ENCODE measurements around the gene MT3. TPM values are rescaled to one million over a fixed set of nuclear protein-coding genes. Genes with fewer than 3 reads are reported as not detected.
"Not testable (repeated sequence)": the region's sequence is repeated elsewhere in the genome, so short reads cannot be mapped to it uniquely, and the experiment has no call there.

Gene MT3
- polyA plus RNA-seq, 1 donor = 8.7 TPM

DNA sequence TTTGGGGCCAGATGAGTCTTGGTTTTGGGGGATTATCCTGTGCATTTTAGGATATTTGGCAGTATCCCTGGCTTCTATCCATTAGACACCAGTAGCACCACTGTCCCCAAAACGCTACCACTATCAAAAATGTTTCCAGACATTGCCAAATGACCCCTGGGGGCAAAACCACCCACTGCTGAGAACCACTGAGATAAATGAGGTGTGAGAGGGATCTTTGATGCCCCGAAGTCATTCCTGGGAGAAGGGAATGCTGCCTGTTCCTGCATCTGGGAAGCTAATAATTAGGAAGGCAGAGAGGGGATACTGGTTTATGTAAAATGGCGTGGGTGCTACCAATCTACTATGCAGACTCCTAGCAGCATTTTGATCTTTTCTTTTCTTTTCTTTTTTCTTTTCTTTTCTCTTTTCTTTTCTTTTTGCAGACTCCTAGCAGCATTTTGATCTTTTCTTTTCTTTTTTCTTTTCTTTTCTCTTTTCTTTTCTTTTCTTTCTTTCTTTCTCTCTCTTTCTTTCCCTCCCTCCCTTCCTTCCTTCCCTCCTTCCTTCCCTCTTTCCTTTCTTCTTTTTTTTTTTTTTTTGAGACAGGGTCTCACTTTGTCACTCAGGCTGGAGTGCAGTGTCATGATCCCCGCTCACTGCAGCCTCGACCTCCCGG is 8.8 kb upstream of the MT3 start:
- no peak for DNase-seq

DNA sequence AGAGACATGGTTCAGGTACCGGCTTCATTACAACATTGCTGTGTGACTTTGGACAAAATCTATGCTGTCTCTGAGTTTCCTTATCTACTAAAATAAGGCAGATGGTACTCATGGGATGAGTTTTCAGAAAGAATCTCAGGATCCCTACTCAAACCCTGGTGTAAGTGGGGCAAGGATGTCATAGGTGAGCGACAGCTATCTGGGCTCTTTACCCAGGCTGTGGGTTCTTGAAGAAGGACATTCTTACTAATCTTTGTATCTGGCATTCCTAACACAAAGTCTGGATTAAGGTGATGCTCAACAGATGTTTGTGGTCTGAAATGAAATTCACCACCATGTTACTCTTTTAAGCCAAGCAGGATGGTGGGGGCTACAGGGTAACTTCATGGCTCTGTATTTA is 6.4 kb upstream of the MT3 start:
- not testable (repeated sequence) for DNase-seq

DNA sequence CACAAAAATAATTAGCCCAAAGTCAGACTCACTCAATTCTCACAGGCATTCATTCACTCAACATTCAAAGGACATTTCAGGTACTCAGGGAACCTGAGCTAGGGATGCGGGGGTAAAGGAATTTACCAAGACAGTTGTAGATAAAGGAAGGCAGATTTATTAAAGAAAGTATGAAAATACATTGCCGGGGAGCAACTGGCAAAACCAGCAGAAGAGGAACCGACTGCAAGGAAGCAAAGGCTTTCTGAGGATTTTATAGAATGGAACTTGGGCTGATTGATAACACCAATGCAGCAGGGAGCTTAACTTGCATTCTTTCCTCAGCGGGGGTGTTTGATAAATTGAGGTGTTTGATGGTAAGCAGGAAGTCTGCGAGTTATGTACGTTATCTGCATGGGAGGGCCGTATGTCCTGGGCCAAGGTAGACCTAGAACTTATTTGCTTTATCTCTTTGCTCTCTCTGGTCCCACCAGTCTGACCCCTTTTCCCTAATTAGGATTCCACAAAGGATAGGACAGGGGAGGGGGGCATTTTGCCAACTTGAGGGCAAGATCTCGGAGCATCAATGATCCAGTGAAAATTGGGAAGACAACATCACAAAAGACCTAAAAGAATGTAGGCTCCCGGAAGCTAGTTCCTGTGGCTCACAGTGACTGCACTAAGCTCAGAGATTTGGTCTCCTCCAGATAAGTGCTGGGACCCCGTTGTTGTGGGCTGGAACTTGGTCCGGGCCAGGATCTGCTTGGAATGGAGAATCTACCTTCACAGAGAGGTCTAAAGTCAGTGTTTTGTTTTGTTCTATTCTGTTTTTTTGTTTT is 5.8 kb upstream of the MT3 start:
- no peak for DNase-seq

DNA sequence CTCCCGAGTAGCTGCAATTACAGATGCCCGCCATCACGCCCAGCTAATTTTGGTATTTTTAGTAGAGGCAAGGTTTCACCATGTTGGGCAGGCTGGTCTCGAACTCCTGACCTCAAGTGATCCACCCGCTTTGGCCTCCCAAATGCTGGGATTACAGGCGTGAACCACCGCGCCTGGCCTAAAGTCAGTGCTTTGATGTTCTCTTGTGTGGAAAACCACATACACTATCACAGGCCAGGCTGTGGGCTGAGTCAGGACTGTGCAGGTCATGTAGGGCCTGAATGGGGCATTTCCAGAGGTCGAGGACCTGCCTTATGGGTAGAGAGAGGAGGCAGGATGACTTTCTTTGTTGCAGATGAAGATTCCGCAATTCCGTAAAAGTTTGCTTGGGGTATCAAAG is 5.1 kb upstream of the MT3 start:
- no peak for DNase-seq

DNA sequence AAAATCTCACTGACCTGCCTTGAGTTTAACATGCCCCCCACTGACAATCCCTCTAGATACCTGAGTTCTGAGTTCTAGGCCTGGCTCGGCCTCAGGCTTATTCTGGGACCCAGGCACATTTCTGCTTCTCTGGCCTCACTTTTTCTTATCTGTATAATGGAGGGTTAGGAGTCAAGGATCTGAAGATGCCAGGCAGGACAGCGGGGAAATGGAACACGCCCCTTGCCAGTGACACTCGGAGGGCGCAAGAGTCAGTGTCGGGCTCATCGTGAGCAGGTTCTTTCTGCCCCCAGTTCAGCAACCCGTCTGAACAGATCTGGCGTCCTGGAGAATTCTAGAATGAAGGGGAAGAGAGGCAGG is 567 bp upstream of the MT3 start:
- DNase-seq = no peak

DNA sequence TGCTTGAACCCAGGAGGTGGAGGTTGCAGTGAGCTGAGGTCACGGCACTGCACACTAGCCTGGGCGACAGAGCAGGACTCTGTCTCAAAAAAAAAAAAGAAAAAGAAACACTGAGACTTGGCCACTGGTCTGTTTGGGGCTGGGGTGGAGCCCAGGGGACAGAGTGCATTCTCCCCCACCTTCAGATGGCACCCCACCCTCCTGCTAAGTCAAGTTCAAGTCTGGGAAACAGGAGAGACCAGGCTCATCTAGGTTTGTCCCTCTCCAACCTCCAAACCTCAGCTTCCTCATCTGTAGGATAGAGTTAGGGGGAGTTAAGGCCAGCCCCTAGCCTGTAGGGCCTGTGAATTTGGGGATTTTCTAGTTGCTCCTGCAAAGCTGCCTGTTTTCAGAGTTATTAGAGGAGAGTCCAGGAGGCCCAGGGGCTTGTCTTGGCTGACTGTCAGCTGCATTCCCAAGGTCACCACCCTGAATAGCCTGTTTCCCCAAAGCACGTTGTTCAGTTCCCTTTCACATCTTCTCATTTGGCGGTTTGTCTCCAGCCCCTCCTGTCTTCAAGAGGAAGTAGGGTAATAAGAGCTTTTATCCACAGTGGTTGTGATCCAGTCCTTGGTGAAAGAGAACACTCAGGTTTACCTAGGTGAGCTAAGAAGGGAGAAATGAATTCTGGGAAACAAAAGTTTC is 2.2 kb downstream of the MT3 start:
- DNase-seq = no peak

DNA sequence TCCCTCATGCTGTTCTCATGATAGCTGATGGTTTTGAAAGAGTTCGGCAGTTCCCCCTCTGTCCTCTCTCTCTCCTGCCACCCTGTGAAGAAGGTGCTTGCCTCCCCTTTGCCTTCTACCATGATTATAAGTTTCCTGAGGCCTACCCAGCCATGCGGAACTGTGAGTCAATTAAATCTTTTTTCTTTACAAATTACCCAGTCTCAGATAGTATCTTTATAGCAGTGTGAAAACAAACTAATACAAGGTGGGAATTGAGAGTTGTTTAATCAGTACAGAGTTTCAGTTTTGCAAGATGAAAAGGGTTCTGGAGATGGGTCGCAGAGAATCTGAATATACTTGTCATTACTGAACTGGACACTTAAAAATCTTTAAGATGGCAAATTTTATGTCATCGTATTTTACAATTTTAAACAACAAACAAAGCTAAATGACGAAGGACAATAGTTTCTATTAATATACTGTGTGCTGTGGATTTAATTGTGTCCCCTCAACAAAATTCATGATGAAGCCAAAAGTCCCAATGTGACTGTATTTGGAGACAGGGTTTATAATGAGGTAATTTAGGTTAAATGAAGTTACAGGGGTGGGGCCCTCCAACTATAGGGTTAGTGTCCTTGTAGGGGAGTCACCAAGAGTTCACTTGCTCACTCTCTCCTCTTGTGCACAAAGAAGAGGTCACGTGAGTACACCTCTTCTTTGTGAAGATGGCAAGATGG is 4.4 kb downstream of the MT3 start:
- DNase-seq = no peak

DNA sequence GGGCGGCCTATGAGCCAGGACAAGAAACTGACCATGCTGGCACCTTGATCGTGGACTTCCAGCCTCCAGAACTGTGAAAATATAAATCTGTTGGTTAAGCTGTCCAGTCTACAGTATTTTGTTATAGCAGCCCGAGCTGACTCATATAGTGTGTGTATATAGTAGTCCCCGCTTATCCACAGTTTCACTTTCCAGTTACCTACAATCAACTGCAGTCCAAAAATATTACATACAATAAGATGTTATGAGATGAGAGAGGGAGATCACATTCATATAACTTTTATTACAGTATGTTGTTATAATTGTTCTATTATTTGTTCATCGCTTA is 4.9 kb downstream of the MT3 start:
- DNase-seq = no peak

DNA sequence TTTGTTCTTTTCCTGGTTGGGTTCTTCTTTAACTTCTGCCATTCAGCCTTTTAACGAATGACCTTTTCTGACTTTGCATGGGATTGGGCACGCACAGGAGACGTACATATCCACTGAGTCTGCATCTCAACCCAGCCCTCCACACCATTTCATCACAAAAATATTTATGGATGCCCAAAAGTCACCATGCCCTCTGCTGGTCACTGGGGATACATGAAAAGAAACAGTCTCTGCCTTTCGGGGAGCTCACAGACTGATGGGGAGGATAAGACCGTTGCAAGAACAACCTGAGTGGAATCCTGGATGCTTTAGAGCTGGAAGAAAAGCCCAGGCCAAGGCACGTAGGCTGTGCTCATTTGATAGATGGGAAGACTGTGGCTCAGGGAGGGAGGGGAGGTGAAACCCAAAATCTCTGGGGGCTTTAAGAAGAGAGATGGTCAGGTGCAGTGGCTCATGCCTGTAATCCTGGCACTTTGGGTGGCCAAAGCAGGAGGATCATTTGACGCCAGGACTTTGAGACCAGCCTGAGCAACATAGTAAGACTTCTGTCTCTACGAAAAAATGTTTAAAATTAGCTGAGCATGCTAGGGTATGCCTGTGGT is 11.2 kb downstream of the MT3 start:
- DNase-seq = no peak

DNA sequence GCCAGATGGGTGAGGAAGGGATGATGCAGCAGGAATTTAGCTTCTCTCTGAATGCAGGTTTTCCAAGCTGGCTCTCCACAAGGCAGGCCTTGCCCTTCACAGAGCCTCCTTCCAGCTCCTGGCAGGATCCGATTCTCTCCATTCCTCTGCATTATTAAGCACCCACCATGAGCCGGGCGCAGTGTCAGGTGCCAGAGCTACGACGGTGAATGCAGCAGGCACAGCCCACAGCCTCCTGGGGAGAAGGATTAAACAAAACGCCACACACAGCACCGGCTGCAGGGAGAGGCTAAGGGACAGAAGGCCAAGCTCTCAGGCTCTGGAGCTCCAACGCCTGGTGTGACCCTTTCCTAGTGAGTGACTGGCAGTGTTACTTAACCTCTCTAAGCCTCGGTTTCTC is 12.0 kb downstream of the MT3 start:
- no peak for DNase-seq

DNA sequence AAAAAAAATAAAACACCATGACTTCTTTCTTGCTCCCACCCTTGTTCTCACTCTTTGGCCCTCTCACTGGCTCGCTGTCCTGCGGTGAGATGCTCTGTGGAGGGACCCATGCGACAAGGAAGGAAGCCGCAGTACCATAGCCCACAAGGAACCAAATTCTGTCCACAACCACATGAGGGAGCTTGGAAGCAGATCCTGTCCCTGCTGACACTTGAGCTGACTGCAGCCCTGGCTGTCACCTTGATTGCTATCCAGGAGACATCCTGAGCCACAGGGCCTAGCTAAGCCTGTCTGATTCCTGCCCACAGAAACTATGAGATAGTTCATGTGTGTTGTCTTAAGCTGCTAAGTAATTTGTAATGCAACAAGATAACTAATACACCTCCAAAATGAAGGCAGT is 14.3 kb downstream of the MT3 start:
- no peak for DNase-seq

DNA sequence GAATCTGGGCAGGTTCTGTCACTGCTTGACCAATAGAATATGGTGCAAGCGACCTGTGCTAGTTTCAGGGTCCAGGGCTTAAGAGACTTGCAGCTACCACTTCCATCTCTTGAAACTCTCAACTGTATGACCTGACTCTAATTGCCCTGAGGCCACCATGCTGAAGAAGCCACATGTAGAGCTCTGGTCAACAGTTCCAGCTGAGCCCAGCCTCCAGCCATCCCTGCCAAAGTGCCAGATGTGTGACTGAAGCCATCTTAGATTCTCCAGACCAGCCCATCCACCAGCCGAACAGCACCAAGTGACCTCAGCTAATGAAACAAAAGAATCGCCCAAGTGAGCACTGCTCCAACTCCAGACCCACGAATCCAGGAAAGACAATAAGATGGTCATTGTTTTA is 15.6 kb downstream of the MT3 start:
- no peak for DNase-seq

DNA sequence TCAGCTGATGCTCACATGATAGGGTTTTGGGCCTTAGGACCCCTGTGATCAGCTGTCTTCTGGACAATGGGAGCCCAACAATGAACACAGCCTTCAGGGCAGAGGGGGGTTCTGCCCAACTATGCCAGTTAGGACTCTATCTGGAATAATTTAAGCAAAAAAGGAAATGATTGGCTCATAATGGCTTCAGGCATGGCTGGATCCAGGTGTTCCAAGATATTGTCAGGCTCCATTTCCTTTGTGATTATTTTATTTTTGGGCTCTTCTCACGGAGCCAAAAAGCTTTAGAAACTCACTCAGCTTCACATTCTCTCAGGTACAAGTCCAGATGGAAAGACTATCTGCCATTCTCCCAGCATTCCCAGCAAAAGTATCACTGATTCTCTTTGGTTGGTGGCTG is 16.1 kb downstream of the MT3 start:
- DNase-seq = no peak

DNA sequence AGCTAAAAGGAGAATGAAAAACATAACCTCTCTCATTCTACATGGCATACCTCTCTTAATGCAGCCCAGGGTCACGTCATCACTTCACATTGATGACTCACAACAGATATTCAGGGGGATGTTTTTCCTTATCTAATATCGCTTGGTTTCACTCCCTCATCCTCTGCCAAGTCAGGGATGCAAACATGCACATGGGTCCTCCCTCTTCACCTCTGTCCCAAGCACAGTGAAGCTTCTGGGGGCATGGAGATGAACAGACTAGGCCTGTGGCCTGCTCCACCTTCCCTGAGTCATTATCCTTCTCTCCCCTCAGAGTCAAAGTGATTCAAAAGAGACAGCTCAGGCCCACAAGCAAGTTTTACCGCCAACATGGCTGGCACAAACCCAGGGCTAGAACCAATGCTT is 16.7 kb downstream of the MT3 start:
- DNase-seq = no peak

DNA sequence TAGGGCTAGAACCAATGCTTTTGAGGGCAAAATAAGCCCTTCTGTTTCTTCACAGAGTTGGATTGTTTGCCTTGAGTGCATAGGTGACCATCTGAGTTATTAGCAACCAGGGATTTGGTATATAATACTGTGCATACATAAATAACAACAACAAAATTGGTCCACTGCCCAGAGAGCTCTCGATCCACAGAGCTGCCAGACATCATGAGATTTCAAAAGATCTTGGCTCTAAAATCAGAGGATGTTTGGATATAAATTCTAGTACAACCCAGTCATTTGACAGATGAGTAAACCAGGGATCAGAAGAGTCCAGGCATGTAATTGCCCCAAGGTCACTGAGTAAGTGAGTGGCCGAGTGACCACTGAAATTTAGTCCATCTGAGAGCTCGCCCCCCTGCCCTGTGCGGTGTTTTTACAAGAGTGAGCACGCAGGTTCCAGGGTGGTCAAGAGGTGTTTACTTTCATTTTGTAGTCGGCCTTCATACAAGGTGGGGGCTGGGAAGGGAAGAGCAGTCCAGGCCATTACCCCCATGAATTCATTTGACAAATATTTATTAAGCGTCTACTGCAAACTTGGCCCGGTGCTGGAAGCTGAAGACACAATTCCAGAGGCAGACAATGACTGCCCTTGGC is 17.3 kb downstream of the MT3 start:
- DNase-seq = no peak

DNA sequence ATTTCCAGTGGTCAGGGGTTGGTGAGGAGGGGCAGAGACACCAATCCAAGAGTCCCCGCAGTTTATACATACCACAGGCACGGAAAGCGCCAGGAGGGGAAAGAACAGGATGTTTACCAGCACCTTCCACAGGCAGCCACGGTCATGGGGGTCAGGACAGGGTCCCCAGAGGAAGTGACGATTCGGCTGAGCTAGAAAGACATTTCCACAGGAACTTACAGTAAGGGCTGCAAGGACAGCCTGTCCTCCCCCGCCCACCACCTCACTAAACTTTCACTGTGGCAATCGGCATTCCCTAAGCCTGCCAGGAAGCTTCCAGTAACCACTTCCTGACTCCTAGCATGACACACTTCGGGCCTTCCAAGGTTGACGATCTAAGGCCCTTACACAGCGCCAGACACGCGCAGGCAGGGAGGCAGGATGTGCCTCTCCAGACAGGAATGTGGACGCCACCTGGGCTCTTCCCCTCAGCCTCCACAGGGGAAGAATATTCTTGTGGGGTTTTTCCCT is 17.8 kb downstream of the MT3 start:
- no peak for DNase-seq

DNA sequence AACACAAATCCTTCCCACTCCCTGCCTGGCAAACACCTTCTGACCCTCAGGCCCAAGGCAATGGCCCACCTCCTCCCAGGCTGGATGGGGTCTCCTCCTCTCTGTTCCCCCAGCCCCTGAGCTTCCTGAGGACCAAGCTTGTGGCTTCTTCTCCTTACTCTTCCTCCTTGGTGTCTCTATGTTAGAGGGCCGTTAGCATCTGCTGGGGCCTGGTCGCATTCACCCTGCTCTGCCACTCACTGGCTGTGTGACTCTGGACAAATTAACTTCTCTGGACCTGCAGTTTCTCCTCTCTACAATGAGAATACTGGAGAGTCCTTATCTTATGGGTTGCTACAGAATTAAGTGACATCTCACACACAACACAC is 18.3 kb downstream of the MT3 start:
- DNase-seq = no peak

DNA sequence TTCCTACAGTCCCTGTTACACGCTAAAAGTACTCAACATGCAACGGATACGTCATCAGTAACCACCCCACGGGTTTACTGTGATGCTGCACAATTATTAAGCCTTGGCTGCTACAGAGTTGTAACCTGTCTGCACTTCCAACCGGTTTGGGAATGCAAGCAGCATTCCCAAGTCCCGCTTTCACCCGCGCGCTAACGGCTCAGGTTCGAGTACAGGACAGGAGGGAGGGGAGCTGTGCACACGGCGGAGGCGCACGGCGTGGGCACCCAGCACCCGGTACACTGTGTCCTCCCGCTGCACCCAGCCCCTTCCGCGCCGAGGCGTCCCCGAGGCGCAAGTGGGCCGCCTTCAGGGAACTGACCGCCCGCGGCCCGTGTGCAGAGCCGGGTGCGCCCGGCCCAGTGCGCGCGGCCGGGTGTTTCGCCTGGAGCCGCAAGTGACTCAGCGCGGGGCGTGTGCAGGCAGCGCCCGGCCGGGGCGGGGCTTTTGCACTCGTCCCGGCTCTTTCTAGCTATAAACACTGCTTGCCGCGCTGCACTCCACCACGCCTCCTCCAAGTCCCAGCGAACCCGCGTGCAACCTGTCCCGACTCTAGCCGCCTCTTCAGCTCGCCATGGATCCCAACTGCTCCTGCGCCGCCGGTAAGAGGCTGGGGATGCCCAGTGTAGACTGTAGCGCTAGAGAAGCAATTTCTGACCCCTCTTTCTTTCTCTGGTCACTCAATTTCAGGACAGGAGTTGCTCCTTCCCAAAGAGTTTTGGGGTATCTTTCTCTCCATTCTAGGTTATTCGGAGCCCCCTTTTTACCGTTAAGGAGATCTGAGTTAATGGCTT is 18.9 kb downstream of the MT3 start, which contains the start of gene MT2A:
MT2A (plus strand) TSS at position 542 of the 833 bp plus-strand sequence; CDS start at position 614, 72 bp downstream.
- DNase-seq = peak; percentile 93

DNA sequence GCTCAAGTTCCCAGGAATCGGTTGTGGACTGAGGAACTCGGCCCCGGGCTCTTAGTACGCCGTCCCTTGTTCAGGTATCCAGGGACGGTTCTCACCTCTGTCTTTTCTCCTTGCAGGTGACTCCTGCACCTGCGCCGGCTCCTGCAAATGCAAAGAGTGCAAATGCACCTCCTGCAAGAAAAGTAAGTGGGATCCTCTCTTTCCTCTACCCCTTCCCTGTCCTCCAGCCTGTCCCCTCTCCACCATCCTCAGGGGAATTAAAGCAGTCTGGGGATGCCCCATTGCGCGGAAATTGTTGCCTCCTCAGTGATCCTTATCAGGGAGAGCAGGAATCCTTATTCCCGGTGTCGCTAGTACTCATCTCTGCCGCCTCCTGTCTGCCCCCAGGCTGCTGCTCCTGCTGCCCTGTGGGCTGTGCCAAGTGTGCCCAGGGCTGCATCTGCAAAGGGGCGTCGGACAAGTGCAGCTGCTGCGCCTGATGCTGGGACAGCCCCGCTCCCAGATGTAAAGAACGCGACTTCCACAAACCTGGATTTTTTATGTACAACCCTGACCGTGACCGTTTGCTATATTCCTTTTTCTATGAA is 19.6 kb downstream of the MT3 start:
- no peak for DNase-seq

DNA sequence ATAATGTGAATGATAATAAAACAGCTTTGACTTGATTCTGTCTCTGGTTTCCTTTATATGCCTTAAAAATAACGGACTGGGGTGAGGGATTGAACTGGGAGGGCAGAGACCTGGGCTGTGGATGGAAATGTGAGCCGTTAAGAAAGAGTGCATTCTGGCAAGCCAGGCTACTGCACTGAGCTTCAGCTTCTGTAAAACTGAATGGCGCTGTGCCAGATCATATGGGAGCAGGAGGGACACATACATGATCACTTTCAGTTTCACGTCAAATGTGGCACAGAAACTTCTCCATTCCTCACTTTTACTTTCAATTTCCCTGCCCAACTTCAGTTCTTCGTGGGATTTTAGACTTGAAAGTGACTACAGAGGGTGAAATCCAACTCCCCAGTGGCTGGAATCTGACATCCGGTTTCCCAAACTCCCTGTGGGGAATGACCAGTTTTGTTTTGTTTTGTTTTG is 20.2 kb downstream of the MT3 start:
- DNase-seq = peak; percentile 77

All from hindlimb muscle (tissue), 1 donor.